HCT116 (cell line): ENCODE results near the gene PEX10. TPM values are rescaled to one million over a fixed set of nuclear protein-coding genes. Genes with fewer than 3 reads are reported as not detected.

Experiments used
- ATAC-seq: fragments of 200-7000 bp; cut with Tn5 transposase; 2 replicates; pipeline ENCODE4 v1.9.1; 2020; ENCODE audit warnings: mild to moderate bottlenecking, moderate library complexity
- BruUV-seq: library from RNA; stranded (reverse); fragments of 400-500 nt; replicated peaks from 2 replicates; lab custom pipeline; 2021; lab: Mats Ljungman, UMichigan
- CTCF ChIA-PET: fragments of 300-600 bp; sonication (Branson Sonifier 250); formaldehyde crosslinking; loops from one replicate; lab custom pipeline; 2021; ENCODE audit warnings: antibody characterized with exemption; lab: Charles Lee
- POLR2A ChIA-PET: fragments of 300-600, 350-600 bp; sonication (Branson Sonifier 250); formaldehyde crosslinking; loops from one replicate; lab custom pipeline; 2021; ENCODE audit warnings: antibody characterized with exemption; lab: Charles Lee
- RAD21 ChIA-PET, 2 experiments: fragments of 300-600 bp; sonication (Branson Sonifier 250); formaldehyde crosslinking; loops; one replicate each; lab custom pipeline; 2023; ENCODE audit warnings: low total read pairs in 2 of 2; ENCODE audit not compliant: uncharacterized antibody in 2 of 2, unreplicated experiment in 2 of 2, low non-redundant PET in 1 of 2; lab: Charles Lee
- DNase-seq: peaks from one replicate; pipeline ENCODE4 v3.0.0-alpha.2; 2010; ENCODE audit warnings: low read depth, low spot score
- H2AFZ ChIP-seq: fragments of 200-600 bp; shearing (Covaris generic), sonication (generic); 2 replicates; pipeline ENCODE4 v1.6.1; 2017; ENCODE audit warnings: low read depth, mixed run types, mixed read lengths, antibody characterized with exemption, low read length; ENCODE audit not compliant: poor library complexity, severe bottlenecking
- H3K27ac ChIP-seq: 2 replicates; pipeline ENCODE4 v1.5.1; 2012; ENCODE audit warnings: low read depth, low read length
- H3K27me3 ChIP-seq: fragments of 200-600 bp; sonication (generic); 2 replicates; pipeline ENCODE4 v1.6.1; 2016; ENCODE audit warnings: mixed run types, low read length, mixed read lengths; ENCODE audit not compliant: insufficient read depth
- H3K36me3 ChIP-seq, 2 experiments: fragments of 200-500 bp in 1 of 2; fragments of 200-600 bp in 1 of 2; sonication (Bioruptor generic) in 1 of 2; sonication (generic) in 1 of 2; 2 replicates each; pipeline versions ENCODE4 v1.5.1 to v1.6.1; 2014 to 2016; ENCODE audit warnings: low read length in 2 of 2, inconsistent platforms in 1 of 2, mixed read lengths in 1 of 2, mixed run types in 1 of 2; ENCODE audit not compliant: insufficient read depth in 2 of 2, control insufficient read depth in 1 of 2
- H3K4me1 ChIP-seq, 2 experiments: fragments of 200-600 bp in 1 of 2; sonication (generic) in 1 of 2; 2 replicates each; pipeline versions ENCODE4 v1.5.1 to v1.6.1; 2012 to 2017; ENCODE audit warnings: low read length in 2 of 2, inconsistent platforms in 1 of 2, mild to moderate bottlenecking in 1 of 2, mixed read lengths in 1 of 2, mixed run types in 1 of 2, moderate library complexity in 1 of 2; ENCODE audit not compliant: insufficient read depth in 2 of 2, control insufficient read depth in 1 of 2
- H3K4me2 ChIP-seq: fragments of 200-600 bp; sonication (generic); 2 replicates; pipeline ENCODE4 v1.6.1; 2017; ENCODE audit warnings: mixed run types, low read length, mixed read lengths
- H3K4me3 ChIP-seq, 2 experiments: fragments of 200-600 bp in 1 of 2; sonication (generic) in 1 of 2; replicated peaks in 1 of 2; 2 replicates each; pipeline ENCODE4 v1.5.1; 2011 to 2016; ENCODE audit warnings: low read length in 2 of 2, control low read depth in 1 of 2, low read depth in 1 of 2, mild to moderate bottlenecking in 1 of 2, mixed read lengths in 1 of 2, mixed run types in 1 of 2
- H3K79me2 ChIP-seq: fragments of 200-600 bp; sonication (generic); 2 replicates; pipeline ENCODE4 v1.6.1; 2017; ENCODE audit warnings: mild to moderate bottlenecking, mixed run types, low read length, moderate library complexity, mixed read lengths; ENCODE audit not compliant: insufficient read depth
- H3K9ac ChIP-seq: fragments of 200-600 bp; sonication (generic); 2 replicates; pipeline ENCODE4 v1.6.1; 2016; ENCODE audit warnings: low read length, mixed read lengths
- H3K9me2 ChIP-seq: fragments of 200-600 bp; sonication (generic), shearing (Covaris generic); 2 replicates; pipeline ENCODE4 v1.6.1; 2017; ENCODE audit warnings: mixed run types, mild to moderate bottlenecking, moderate library complexity; ENCODE audit not compliant: insufficient read depth
- H3K9me3 ChIP-seq, 2 experiments: fragments of 200-500 bp in 1 of 2; fragments of 200-600 bp in 1 of 2; sonication (Bioruptor generic) in 1 of 2; sonication (generic) in 1 of 2; 2 replicates each; pipeline ENCODE4 v1.6.1; 2014 to 2017; ENCODE audit warnings: low read length in 2 of 2, mixed read lengths in 2 of 2, inconsistent platforms in 1 of 2, low read depth in 1 of 2, mild to moderate bottlenecking in 1 of 2, mixed run types in 1 of 2, moderate library complexity in 1 of 2; ENCODE audit not compliant: control insufficient read depth in 1 of 2, insufficient read depth in 1 of 2
- H4K20me1 ChIP-seq: fragments of 200-600 bp; sonication (generic), shearing (Covaris generic); 2 replicates; pipeline ENCODE4 v1.6.1; 2017; ENCODE audit warnings: mixed run types, mild to moderate bottlenecking, moderate library complexity; ENCODE audit not compliant: insufficient read depth
- CBX3 ChIP-seq: IDR thresholded peaks from 2 replicates; pipeline ENCODE4 v1.6.1; 2012; ENCODE audit warnings: low read depth
- EGR1 ChIP-seq: IDR thresholded peaks from 2 replicates; pipeline ENCODE4 v1.6.1; 2012; ENCODE audit warnings: low read depth
- EZH2 ChIP-seq: fragments of 200-600 bp; sonication (generic); IDR thresholded peaks from 2 replicates; pipeline ENCODE4 v1.6.1; 2017; ENCODE audit warnings: antibody characterized with exemption, mixed run types
- EZH2phosphoT487 ChIP-seq: fragments of 200-600 bp; IDR thresholded peaks from 2 replicates; pipeline ENCODE4 v1.6.1; 2018; ENCODE audit warnings: antibody characterized with exemption, borderline replicate concordance
- FOSL1 ChIP-seq: IDR thresholded peaks from 2 replicates; pipeline ENCODE4 v1.6.1; 2012; ENCODE audit warnings: low read depth
- POLR2A ChIP-seq: IDR thresholded peaks from 2 replicates; pipeline ENCODE4 v1.7.0; 2011; ENCODE audit warnings: borderline replicate concordance; ENCODE audit not compliant: insufficient read depth, insufficient read length; ENCODE audit errors: extremely low read depth
- RAD21 ChIP-seq: IDR thresholded peaks from 2 replicates; pipeline ENCODE4 v1.6.1; 2012; ENCODE audit warnings: low read depth, mild to moderate bottlenecking
- SIN3A ChIP-seq: IDR thresholded peaks from 2 replicates; pipeline ENCODE4 v1.6.1; 2012; ENCODE audit warnings: low read depth
- SRF ChIP-seq: IDR thresholded peaks from 2 replicates; pipeline ENCODE4 v1.6.1; 2012; ENCODE audit warnings: low read depth
- YY1 ChIP-seq: IDR thresholded peaks from 2 replicates; pipeline ENCODE4 v1.6.1; 2011; ENCODE audit warnings: low read length, low read depth, moderate library complexity, mild to moderate bottlenecking; ENCODE audit not compliant: insufficient replicate concordance; ENCODE audit errors: extremely low read depth
- ZFX ChIP-seq: fragments of 450-650 bp; IDR thresholded peaks from 2 replicates; pipeline ENCODE4 v1.6.1; 2017
- ZNF274 ChIP-seq: fragments of 200-500 bp; sonication (Bioruptor generic); IDR thresholded peaks from 2 replicates; pipeline ENCODE4 v1.6.1; 2014; ENCODE audit warnings: mild to moderate bottlenecking, low read depth, low read length, inconsistent platforms
- intact Hi-C: fragments of 100-400 bp; cut with micrococcal nuclease; formaldehyde crosslinking; loops from 2 replicates; pipeline ENCODE4 v1.10.0; 2022
- total RNA-seq: library from RNA; stranded (reverse); gene quantifications from one replicate; pipeline ENCODE4 v1.2.1, GENCODE V29; 2021; ENCODE audit not compliant: unreplicated experiment
- TF ChIP-seq, protein P1 (sequence below): IDR thresholded peaks from 2 replicates; pipeline ENCODE4 v1.6.1; 2012
- TF ChIP-seq, protein P2 (sequence below): IDR thresholded peaks from 2 replicates; pipeline ENCODE4 v1.6.1; 2012; ENCODE audit warnings: low read depth
- TF ChIP-seq, protein P3 (sequence below): IDR thresholded peaks from 2 replicates; pipeline ENCODE4 v1.6.1; 2011; ENCODE audit warnings: mild to moderate bottlenecking, low read length, moderate library complexity; ENCODE audit not compliant: insufficient replicate concordance; ENCODE audit errors: extremely low read depth
- TF ChIP-seq, protein P4 (sequence below): IDR thresholded peaks from 2 replicates; pipeline ENCODE4 v1.6.1; 2012

PEX10 gene
- total RNA-seq, 1 experiment from 2014 or later: 27.9 TPM

DNA sequence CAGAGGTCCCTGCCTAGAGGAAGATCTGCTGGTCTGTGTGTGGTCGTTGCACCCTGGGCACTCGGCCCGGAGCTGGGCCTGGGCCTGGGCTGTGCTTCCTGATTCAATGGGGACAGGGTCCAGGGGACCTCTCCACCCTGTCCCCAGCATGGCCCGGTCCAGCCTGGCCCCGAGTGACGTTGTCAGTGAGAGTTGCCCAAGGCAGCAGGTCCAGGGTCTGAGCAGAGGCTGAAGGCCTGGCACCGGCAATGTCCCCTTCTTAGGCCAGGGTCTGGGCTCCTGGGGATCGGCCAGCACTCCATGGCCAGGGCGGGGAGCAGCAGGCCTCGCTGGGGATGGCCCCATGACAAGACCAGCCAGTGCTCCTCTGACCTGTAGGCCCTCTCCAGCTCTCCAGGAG lies 15.6 kb upstream of the PEX10 start:
- Histone ChIP-seq H3K4me3 (no peak overlapping the region), H3K36me3 (no peaks in the 10 kb centered on the region), H3K9ac (no peak overlapping the region), H4K20me1 (no peaks in the 10 kb centered on the region), H3K4me2 (no peak overlapping the region), H3K27ac (no peak overlapping the region), H3K27me3 (peaks cover 3% of the 10 kb centered on the region; the same call in 1 of the 2 replicates), H3K9me3 (peaks cover 3 to 15% of the 10 kb centered on the region in 2 experiments; a peak in 2 of 4 replicates), H3K4me1 (no peaks in the 10 kb centered on the region), H2AFZ (no peak overlapping the region), H3K79me2 (no peaks in the 10 kb centered on the region), H3K9me2 (no peaks in the 10 kb centered on the region)
- no peak for TF ChIP-seq CBX3
- TF ChIP-seq FOSL1: no peak
- no peak for TF ChIP-seq EGR1
- TF ChIP-seq SRF: no peak
- no peak for TF ChIP-seq RAD21
- TF ChIP-seq, protein P1, sequence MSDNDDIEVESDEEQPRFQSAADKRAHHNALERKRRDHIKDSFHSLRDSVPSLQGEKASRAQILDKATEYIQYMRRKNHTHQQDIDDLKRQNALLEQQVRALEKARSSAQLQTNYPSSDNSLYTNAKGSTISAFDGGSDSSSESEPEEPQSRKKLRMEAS: no peak
- DNase-seq: no peak
- ChIA-PET RAD21 (no interaction called here), CTCF (no interaction called here), POLR2A (no interaction called here)
- intact Hi-C loops: no loop called here
- no peak for ATAC-seq
- no TSS peak for BruUV-seq

DNA sequence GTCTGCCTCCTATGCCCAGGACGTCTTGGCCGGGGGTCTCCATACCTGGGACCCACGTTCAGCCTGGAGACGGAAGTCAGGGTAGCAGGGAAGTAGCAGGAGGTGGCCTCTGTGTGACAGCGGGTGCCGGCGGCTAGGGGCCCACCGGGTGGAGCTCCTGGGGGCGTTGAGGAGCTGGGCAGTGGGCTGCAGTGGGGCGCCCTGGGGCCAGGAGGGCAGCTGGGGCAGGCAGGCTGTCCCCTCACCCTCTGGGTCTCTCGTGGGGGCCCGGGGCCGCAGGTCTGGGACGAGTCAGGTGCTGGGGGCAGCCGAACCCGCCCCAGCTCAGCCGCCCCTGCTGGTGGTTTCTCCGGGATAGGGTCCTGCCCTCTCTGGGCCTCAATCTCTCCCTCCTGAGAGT lies 14.7 kb upstream of the PEX10 start:
- RAD21 ChIA-PET: no interaction called here
- TF ChIP-seq, protein P2, sequence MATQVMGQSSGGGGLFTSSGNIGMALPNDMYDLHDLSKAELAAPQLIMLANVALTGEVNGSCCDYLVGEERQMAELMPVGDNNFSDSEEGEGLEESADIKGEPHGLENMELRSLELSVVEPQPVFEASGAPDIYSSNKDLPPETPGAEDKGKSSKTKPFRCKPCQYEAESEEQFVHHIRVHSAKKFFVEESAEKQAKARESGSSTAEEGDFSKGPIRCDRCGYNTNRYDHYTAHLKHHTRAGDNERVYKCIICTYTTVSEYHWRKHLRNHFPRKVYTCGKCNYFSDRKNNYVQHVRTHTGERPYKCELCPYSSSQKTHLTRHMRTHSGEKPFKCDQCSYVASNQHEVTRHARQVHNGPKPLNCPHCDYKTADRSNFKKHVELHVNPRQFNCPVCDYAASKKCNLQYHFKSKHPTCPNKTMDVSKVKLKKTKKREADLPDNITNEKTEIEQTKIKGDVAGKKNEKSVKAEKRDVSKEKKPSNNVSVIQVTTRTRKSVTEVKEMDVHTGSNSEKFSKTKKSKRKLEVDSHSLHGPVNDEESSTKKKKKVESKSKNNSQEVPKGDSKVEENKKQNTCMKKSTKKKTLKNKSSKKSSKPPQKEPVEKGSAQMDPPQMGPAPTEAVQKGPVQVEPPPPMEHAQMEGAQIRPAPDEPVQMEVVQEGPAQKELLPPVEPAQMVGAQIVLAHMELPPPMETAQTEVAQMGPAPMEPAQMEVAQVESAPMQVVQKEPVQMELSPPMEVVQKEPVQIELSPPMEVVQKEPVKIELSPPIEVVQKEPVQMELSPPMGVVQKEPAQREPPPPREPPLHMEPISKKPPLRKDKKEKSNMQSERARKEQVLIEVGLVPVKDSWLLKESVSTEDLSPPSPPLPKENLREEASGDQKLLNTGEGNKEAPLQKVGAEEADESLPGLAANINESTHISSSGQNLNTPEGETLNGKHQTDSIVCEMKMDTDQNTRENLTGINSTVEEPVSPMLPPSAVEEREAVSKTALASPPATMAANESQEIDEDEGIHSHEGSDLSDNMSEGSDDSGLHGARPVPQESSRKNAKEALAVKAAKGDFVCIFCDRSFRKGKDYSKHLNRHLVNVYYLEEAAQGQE: no peak
- TF ChIP-seq, protein P3, sequence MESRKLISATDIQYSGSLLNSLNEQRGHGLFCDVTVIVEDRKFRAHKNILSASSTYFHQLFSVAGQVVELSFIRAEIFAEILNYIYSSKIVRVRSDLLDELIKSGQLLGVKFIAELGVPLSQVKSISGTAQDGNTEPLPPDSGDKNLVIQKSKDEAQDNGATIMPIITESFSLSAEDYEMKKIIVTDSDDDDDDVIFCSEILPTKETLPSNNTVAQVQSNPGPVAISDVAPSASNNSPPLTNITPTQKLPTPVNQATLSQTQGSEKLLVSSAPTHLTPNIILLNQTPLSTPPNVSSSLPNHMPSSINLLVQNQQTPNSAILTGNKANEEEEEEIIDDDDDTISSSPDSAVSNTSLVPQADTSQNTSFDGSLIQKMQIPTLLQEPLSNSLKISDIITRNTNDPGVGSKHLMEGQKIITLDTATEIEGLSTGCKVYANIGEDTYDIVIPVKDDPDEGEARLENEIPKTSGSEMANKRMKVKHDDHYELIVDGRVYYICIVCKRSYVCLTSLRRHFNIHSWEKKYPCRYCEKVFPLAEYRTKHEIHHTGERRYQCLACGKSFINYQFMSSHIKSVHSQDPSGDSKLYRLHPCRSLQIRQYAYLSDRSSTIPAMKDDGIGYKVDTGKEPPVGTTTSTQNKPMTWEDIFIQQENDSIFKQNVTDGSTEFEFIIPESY: no peak
- no peak for TF ChIP-seq EZH2phosphoT487
- no peak for TF ChIP-seq YY1
- TF ChIP-seq EGR1: no peak
- no peak for TF ChIP-seq RAD21
- TF ChIP-seq ZNF274: no peak
- TF ChIP-seq, protein P4, sequence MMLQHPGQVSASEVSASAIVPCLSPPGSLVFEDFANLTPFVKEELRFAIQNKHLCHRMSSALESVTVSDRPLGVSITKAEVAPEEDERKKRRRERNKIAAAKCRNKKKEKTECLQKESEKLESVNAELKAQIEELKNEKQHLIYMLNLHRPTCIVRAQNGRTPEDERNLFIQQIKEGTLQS: no peak
- TF ChIP-seq SRF: no peak
- no peak for TF ChIP-seq SIN3A
- TF ChIP-seq EZH2: no peak
- TF ChIP-seq ZFX: no peak
- no peak for TF ChIP-seq POLR2A
- no peak for TF ChIP-seq CBX3

More for the DNA sequence above, 14.7 kb upstream of the PEX10 start:
- H2AFZ ChIP-seq: no peak overlapping the region
- no peak overlapping the region for H3K9ac ChIP-seq
- BruUV-seq: no TSS peak
- no peaks in the 10 kb centered on the region for H4K20me1 ChIP-seq
- ChIA-PET POLR2A (no interaction called here), CTCF (no interaction called here)
- H3K9me2 ChIP-seq: no peaks in the 10 kb centered on the region
- H3K4me2 ChIP-seq: no peak overlapping the region
- no peaks in the 10 kb centered on the region for H3K79me2 ChIP-seq
- H3K27me3 ChIP-seq: no peaks in the 10 kb centered on the region
- intact Hi-C loops: no loop called here
- no peak overlapping the region for H3K27ac ChIP-seq
- H3K9me3 ChIP-seq: peaks cover 3 to 15% of the 10 kb centered on the region in 2 experiments; a peak in 2 of 4 replicates
- DNase-seq: no peak
- H3K4me3 ChIP-seq: no peak overlapping the region
- no peaks in the 10 kb centered on the region for H3K36me3 ChIP-seq
- H3K4me1 ChIP-seq: no peaks in the 10 kb centered on the region
- ATAC-seq: no peak
